Keratinocyte (primary cell): ENCODE results near the gene DLGAP1.

Experiments
- EZH2 ChIP-seq: IDR thresholded peaks from one replicate; pipeline ENCODE4 v1.6.1; 2012; ENCODE audit warnings: inconsistent platforms, mild to moderate bottlenecking, low read length, moderate library complexity
- TF ChIP-seq, protein P1 (sequence below), 3 experiments: IDR thresholded peaks in 1 of 3; conservative IDR thresholded peaks in 1 of 3; optimal IDR thresholded peaks in 1 of 3; 2 replicates in 2 of 3; 3 replicates in 1 of 3; pipeline versions ENCODE3 to v1.5.1; 2011; ENCODE audit warnings: low read length in 3 of 3, mild to moderate bottlenecking in 3 of 3, moderate library complexity in 2 of 3, control low read depth in 1 of 3, inconsistent platforms in 1 of 3; ENCODE audit not compliant: insufficient read depth in 2 of 3; ENCODE audit errors: extremely low read depth in 1 of 3

DNA sequence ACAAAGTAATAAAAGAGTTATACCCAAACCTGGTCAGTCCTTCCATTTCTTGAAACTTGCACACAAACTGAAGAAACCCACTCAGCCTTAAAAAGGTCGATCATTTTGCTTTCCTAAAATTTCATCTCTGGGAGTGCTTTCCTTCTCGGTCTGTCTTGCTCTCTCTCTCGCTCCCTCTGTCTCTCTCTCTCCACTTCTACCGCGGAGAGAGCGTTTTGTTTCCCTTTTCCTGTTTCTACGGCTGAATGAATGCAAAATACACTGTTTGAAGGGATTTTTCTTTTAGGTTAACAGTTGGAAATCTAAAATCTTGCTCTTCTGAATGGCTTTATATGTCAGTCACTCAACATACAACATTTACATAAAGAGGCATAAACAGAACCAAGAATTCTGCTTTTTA lies 581.0 kb downstream of the DLGAP1 start:
- TF ChIP-seq, protein P1, sequence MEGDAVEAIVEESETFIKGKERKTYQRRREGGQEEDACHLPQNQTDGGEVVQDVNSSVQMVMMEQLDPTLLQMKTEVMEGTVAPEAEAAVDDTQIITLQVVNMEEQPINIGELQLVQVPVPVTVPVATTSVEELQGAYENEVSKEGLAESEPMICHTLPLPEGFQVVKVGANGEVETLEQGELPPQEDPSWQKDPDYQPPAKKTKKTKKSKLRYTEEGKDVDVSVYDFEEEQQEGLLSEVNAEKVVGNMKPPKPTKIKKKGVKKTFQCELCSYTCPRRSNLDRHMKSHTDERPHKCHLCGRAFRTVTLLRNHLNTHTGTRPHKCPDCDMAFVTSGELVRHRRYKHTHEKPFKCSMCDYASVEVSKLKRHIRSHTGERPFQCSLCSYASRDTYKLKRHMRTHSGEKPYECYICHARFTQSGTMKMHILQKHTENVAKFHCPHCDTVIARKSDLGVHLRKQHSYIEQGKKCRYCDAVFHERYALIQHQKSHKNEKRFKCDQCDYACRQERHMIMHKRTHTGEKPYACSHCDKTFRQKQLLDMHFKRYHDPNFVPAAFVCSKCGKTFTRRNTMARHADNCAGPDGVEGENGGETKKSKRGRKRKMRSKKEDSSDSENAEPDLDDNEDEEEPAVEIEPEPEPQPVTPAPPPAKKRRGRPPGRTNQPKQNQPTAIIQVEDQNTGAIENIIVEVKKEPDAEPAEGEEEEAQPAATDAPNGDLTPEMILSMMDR (optimal IDR thresholded peaks at IDR 0.05 in 1 of 3, IDR thresholded peaks at IDR 0.05 in 1 of 3, conservative IDR thresholded peaks at IDR 0.05 in 1 of 3; ENCODE audit: extremely low read depth in 1 of 3, insufficient read depth in 2 of 3, low read length in 3 of 3): no peak
- TF ChIP-seq EZH2: no peak
